Measurements from ENCODE around the gene ARHGAP31.
"Not testable (repeated sequence)": the region's sequence is repeated elsewhere in the genome, so short reads cannot be mapped to it uniquely, and the experiment has no call there.

ARHGAP31 gene

DNA sequence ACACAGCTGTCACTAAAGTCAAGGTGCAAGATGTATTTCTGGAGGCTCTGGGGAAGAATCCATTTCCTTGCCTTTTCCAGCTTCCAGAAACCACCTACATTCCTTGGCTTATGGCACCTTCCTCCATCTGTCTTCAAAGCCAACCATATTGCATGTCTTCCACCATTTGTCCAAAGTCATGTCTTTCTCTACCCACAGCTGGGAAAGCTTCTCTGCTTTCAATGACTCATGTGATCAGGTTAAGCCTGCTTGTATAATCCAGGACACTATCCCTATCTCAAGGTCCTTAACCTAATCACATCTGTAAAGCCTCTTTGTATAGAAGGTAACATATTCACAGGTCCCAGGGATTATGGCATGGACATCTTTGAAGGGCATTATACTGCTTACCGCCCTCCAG is 14.2 kb downstream of the ARHGAP31 start:
- WGBS, 2 experiments (ENCODE audit: insufficient coverage in 2 of 2): 88% methylated on average over 1 of the region's 1 CpG; no CpG with 5 or more reads in 1 of the 2 experiments
- H3K27ac ChIP-seq (ENCODE audit: low read depth, low read length, severe bottlenecking): no peak overlapping the region
- peaks cover 27% of the 10 kb centered on the region for H3K36me3 ChIP-seq (ENCODE audit: control insufficient read depth, insufficient read depth, low read length)
- H3K9me3 ChIP-seq (ENCODE audit: control insufficient read depth, low read length): peaks cover 3% of the 10 kb centered on the region
- peaks cover 43% of the 10 kb centered on the region for H3K4me1 ChIP-seq (ENCODE audit: control insufficient read depth, insufficient read depth, low read length, poor library complexity, severe bottlenecking)
- H3K4me3 ChIP-seq (ENCODE audit: extremely low read depth, insufficient read depth, low read length, poor library complexity, severe bottlenecking): no peak overlapping the region

DNA sequence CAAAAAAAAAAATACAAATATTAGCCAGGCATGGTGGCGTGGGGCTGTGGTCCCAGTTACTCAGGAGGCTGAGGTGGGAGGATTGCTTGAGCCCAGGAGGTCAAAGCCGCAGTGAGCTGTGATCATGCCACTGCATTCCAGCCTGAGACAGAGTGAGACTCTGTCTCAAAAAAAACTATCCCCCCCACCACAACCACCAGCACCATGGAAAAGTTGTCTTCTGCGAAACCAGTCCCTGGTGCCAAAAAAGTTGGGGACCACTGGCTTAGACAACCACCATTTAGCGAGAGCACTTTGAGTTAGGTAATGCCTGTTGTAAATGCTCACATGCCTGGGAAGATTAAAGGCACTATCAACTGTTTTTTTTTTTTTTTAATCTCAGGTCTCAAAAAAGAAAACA is 15.4 kb downstream of the ARHGAP31 start:
- peaks cover 26% of the 10 kb centered on the region for H3K36me3 ChIP-seq (ENCODE audit: control insufficient read depth, insufficient read depth, low read length)
- H3K9me3 ChIP-seq (ENCODE audit: control insufficient read depth, low read length): peaks cover 3% of the 10 kb centered on the region
- H3K4me3 ChIP-seq (ENCODE audit: extremely low read depth, insufficient read depth, low read length, poor library complexity, severe bottlenecking): no peak overlapping the region
- H3K27ac ChIP-seq (ENCODE audit: low read depth, low read length, severe bottlenecking): peak overlapping the region; percentile 52
- peaks cover 32% of the 10 kb centered on the region for H3K4me1 ChIP-seq (ENCODE audit: control insufficient read depth, insufficient read depth, low read length, poor library complexity, severe bottlenecking)
- WGBS, 2 experiments (ENCODE audit: insufficient coverage in 2 of 2): 100% methylated on average over 1 of the region's 4 CpGs

DNA sequence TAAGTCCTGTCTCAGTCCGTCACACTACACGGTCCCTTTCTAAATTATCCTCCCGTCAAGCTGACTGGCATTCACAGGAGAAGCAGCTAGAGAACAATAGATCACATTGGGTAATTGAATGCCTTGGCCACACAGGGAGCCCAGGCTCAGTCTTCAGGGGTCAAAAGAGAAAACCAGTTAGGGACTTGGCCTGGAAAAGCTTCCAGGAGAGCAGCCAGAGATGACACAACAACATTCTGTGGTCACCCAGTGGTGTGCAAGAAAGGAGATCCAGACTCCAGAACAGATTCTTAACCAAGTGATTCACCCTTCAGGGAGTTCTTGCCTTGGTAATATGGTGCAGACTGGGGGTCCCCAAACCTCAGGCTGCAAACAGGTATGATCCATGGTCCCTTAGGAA is 15.9 kb downstream of the ARHGAP31 start:
- WGBS, 2 experiments (ENCODE audit: insufficient coverage in 2 of 2): 81% methylated on average over 3 of the region's 3 CpGs; no CpG with 5 or more reads in 1 of the 2 experiments

DNA sequence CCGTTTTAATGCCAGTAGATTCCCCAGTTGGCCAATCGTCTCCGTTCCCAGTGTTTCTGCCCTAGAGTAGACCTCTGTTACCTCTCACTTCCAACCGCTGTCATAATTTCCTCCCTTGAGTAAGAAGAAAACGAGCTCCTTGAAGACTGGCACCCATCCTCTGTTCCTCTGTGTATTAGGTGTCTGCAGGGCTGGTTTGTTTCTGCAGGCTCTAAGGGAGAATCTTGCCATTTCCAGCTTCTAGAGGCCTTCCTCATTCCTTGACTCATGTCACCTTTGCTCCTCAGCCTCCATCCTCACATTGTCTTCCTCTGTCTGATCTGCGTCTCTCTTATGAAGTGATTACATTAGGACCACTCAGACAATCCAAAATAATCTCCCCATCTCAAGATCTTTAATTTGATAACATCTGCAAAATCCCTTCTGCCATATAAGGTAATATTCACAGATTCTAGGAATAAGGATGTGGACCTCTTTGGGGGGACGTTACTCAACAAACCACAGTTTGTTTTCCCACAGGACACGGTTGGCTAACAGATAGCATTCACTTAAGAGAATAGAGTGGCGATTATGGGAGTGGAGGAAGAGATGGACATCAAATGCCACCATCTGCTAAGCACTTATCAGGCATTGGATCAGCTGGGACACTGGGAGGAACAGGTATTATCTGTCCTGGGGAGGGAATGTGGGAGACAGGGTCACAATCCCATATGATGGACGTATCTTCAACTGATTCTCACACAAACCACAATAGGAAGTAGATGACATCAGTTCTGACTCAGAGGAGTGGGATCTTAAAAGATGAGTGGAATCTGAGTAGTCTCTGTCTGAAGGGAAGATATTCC is 17.1 kb downstream of the ARHGAP31 start:
- Histone ChIP-seq H3K4me3 (ENCODE audit: extremely low read depth, insufficient read depth, low read length, poor library complexity, severe bottlenecking) (no peak overlapping the region), H3K36me3 (ENCODE audit: control insufficient read depth, insufficient read depth, low read length) (peaks cover 23% of the 10 kb centered on the region), H3K9me3 (ENCODE audit: control insufficient read depth, low read length) (peaks cover 3% of the 10 kb centered on the region), H3K4me1 (ENCODE audit: control insufficient read depth, insufficient read depth, low read length, poor library complexity, severe bottlenecking) (peaks cover 32% of the 10 kb centered on the region), H3K27ac (ENCODE audit: low read depth, low read length, severe bottlenecking) (peak overlapping the region; percentile 83)
- WGBS, 2 experiments (ENCODE audit: insufficient coverage in 2 of 2): 83 to 92% methylated on average over 3 to 6 of the region's 10 CpGs

More for the DNA sequence above, 15.9 kb downstream of the ARHGAP31 start:
- H3K4me3 ChIP-seq (ENCODE audit: extremely low read depth, insufficient read depth, low read length, poor library complexity, severe bottlenecking): no peak overlapping the region
- H3K9me3 ChIP-seq (ENCODE audit: control insufficient read depth, low read length): peaks cover 3% of the 10 kb centered on the region
- H3K36me3 ChIP-seq (ENCODE audit: control insufficient read depth, insufficient read depth, low read length): peaks cover 26% of the 10 kb centered on the region
- H3K4me1 ChIP-seq (ENCODE audit: control insufficient read depth, insufficient read depth, low read length, poor library complexity, severe bottlenecking): peaks cover 32% of the 10 kb centered on the region
- H3K27ac ChIP-seq (ENCODE audit: low read depth, low read length, severe bottlenecking): peak overlapping the region; percentile 52

DNA sequence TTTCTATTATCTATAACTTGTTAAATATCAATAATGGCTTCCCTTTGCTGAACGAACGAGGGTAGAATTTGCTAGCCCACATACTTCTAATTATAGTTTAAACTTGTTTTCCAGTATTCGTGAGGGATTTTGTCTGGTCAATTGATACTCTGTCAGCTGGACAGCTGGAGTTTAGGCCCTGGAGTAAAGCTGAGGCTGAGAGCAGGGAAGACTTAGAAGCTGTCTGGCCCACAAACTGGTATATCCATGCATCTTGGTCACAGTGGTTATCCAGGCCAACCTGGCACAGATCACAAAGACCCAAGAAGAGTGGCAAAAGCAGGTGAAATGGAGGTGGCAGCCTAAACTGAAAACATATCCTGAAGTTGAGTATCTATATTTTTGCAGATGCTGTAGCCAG is 19.3 kb downstream of the ARHGAP31 start:
- Histone ChIP-seq H3K4me3 (ENCODE audit: extremely low read depth, insufficient read depth, low read length, poor library complexity, severe bottlenecking) (no peak overlapping the region), H3K4me1 (ENCODE audit: control insufficient read depth, insufficient read depth, low read length, poor library complexity, severe bottlenecking) (peaks cover 29% of the 10 kb centered on the region), H3K36me3 (ENCODE audit: control insufficient read depth, insufficient read depth, low read length) (peaks cover 19% of the 10 kb centered on the region), H3K27ac (ENCODE audit: low read depth, low read length, severe bottlenecking) (no peak overlapping the region), H3K9me3 (ENCODE audit: control insufficient read depth, low read length) (no peaks in the 10 kb centered on the region)
- WGBS, 2 experiments (ENCODE audit: insufficient coverage in 2 of 2): 86% methylated on average over 1 of the region's 3 CpGs; no CpG with 5 or more reads in 1 of the 2 experiments

DNA sequence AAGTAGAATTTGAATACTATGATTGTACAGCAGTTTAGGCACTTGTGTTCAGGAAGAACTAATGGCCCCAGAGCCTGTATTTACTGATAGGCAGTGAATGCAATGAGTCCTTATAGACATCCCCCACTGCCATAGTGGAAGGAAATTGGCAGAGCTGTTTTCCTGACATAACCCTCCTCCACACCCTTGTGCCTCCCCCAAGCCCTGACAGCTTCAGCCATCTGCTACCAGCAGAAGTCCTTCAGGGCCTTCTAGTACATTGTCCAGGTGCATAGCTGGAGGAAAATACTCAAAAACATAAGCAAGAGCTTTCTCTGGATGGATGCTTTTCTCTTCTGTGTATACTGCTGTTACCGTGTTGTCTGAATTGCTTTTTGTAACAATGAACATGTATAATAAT is 20.6 kb downstream of the ARHGAP31 start:
- Histone ChIP-seq H3K9me3 (ENCODE audit: control insufficient read depth, low read length) (no peaks in the 10 kb centered on the region), H3K4me1 (ENCODE audit: control insufficient read depth, insufficient read depth, low read length, poor library complexity, severe bottlenecking) (peaks cover 19% of the 10 kb centered on the region), H3K36me3 (ENCODE audit: control insufficient read depth, insufficient read depth, low read length) (peaks cover 10% of the 10 kb centered on the region), H3K27ac (ENCODE audit: low read depth, low read length, severe bottlenecking) (no peak overlapping the region), H3K4me3 (ENCODE audit: extremely low read depth, insufficient read depth, low read length, poor library complexity, severe bottlenecking) (no peak overlapping the region)
- no CpG with 5 or more reads among the region's 1 CpG for WGBS, 2 experiments (ENCODE audit: insufficient coverage in 2 of 2)

DNA sequence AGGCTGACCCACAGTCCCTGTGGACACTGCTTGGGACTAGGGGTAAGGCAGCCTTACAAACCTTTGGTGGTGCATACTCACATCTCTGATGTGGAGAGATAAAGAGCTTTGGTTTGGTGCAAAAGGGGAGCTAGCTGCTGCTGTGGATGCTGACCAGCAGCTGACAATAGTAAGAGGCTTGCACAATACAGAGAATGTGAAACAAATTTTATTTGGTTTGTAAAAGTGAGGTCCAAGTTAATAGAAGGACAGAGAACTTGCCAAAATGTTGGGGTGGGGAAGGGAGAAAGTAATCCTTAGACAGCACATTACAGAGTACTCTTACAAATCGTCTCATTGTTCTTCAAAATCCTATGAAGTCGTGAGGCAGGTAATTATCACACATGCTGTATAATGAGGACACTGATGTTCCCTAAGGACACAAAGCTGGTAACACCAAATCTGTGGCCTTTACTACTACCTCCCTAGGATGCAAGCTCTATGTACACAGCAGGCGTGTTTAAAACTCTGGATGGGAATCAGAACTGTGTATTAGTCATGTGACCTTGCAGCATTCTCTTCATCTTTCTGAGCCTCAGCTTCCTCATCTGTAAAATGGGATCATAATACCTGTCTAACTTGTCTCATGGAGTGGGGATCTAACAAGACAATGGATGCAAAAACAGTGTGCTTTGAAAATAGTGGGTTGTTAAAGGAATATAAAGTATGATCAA is 21.6 kb downstream of the ARHGAP31 start:
- Histone ChIP-seq H3K36me3 (ENCODE audit: control insufficient read depth, insufficient read depth, low read length) (peaks cover 10% of the 10 kb centered on the region), H3K4me1 (ENCODE audit: control insufficient read depth, insufficient read depth, low read length, poor library complexity, severe bottlenecking) (peaks cover 12% of the 10 kb centered on the region), H3K27ac (ENCODE audit: low read depth, low read length, severe bottlenecking) (no peak overlapping the region), H3K4me3 (ENCODE audit: extremely low read depth, insufficient read depth, low read length, poor library complexity, severe bottlenecking) (no peak overlapping the region), H3K9me3 (ENCODE audit: control insufficient read depth, low read length) (no peaks in the 10 kb centered on the region)
- 88% methylated on average over 3 of the region's 3 CpGs; no CpG with 5 or more reads in 1 of the 2 experiments for WGBS, 2 experiments (ENCODE audit: insufficient coverage in 2 of 2)

DNA sequence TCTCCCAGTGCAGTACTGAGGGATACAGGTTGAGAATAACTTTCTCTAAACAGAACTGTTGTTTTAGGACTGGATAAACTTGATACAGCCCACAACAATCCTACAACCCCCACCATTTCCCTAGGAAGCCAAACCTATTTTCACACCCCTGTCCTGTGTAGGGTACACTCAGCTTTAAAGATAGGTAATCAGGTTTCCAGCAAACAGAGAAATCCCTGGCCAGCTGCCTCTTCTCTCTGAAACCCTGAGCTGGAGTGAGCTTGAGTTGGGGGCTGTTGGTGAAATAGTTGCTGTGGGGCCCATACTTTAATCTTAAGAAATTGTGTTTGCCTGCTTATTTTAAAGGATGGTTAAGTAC is 22.1 kb downstream of the ARHGAP31 start:
- no peaks in the 10 kb centered on the region for H3K9me3 ChIP-seq (ENCODE audit: control insufficient read depth, low read length)
- peaks cover 6% of the 10 kb centered on the region for H3K4me1 ChIP-seq (ENCODE audit: control insufficient read depth, insufficient read depth, low read length, poor library complexity, severe bottlenecking)
- no peak overlapping the region for H3K27ac ChIP-seq (ENCODE audit: low read depth, low read length, severe bottlenecking)
- no peak overlapping the region for H3K4me3 ChIP-seq (ENCODE audit: extremely low read depth, insufficient read depth, low read length, poor library complexity, severe bottlenecking)
- peaks cover 10% of the 10 kb centered on the region for H3K36me3 ChIP-seq (ENCODE audit: control insufficient read depth, insufficient read depth, low read length)

DNA sequence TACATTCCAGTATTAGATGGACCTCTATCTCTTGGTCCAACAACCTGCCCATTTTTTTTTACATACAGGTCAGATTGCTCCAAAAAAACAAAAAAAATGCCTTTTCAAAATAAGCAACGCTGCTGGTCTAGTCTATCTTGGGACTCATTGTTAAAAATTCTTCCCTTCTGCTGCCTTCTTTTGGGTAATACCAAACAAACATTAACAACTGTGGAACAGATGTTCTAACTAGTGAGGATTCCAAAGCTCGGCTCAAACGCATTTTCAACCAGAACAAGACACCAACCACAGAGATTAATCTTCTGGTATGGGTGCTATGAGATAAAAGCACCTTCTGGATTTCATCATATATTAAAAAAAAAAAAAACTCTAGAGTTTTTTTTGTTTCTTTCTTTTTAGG is 24.7 kb downstream of the ARHGAP31 start:
- Histone ChIP-seq H3K27ac (ENCODE audit: low read depth, low read length, severe bottlenecking) (no peak overlapping the region), H3K9me3 (ENCODE audit: control insufficient read depth, low read length) (no peaks in the 10 kb centered on the region), H3K36me3 (ENCODE audit: control insufficient read depth, insufficient read depth, low read length) (peaks cover 8% of the 10 kb centered on the region), H3K4me3 (ENCODE audit: extremely low read depth, insufficient read depth, low read length, poor library complexity, severe bottlenecking) (no peak overlapping the region), H3K4me1 (ENCODE audit: control insufficient read depth, insufficient read depth, low read length, poor library complexity, severe bottlenecking) (peaks cover 10% of the 10 kb centered on the region)
- WGBS, 2 experiments (ENCODE audit: insufficient coverage in 2 of 2): 100% methylated on average over 1 of the region's 3 CpGs; no CpG with 5 or more reads in 1 of the 2 experiments

DNA sequence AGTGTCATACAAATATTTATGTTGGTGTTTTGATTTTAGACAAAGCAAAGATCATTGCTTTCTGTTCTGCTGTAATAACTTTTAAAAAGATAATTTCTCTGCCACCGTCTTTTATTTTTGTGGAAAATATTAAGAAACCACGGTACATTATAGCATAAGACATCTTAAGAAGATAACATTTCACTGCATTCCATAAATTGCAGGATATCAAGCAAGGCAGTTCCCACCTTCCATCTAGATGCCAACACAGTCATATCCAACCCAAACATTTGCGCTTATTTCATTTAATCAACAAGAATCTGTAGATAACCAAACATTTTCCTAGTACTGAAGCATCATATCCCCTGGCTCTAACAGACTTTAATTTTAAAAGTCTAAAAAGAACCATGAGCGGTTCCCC is 25.1 kb downstream of the ARHGAP31 start:
- Histone ChIP-seq H3K36me3 (ENCODE audit: control insufficient read depth, insufficient read depth, low read length) (peaks cover 6% of the 10 kb centered on the region), H3K9me3 (ENCODE audit: control insufficient read depth, low read length) (no peaks in the 10 kb centered on the region), H3K4me3 (ENCODE audit: extremely low read depth, insufficient read depth, low read length, poor library complexity, severe bottlenecking) (no peak overlapping the region), H3K4me1 (ENCODE audit: control insufficient read depth, insufficient read depth, low read length, poor library complexity, severe bottlenecking) (peaks cover 12% of the 10 kb centered on the region), H3K27ac (ENCODE audit: low read depth, low read length, severe bottlenecking) (no peak overlapping the region)
- 80 to 100% methylated on average over 1 of the region's 4 CpGs for WGBS, 2 experiments (ENCODE audit: insufficient coverage in 2 of 2)

DNA sequence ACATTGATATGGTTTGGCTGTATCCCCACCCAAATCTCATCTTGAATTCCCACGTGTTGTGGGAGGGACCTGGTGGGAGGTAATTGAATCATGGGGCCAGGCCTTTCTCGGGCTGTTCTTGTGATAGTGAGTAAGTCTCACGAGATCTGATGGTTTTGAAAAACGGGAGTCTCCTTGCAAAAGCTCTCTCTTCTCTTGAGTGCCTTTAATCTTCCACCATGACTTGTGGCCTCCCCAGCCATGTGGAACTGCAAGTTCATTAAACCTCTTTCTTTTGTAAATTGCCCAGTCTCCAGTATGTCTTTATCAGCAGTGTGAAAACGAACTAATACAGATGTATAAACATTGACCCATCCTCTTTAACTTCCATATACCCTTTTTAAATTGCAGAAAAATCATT is 26.6 kb downstream of the ARHGAP31 start:
- WGBS, 2 experiments (ENCODE audit: insufficient coverage in 2 of 2): 86 to 100% methylated on average over 3 to 4 of the region's 5 CpGs
- not testable (repeated sequence) for H3K27ac ChIP-seq (ENCODE audit: low read depth, low read length, severe bottlenecking)

More for the DNA sequence above, 26.6 kb downstream of the ARHGAP31 start:
- H3K4me3 ChIP-seq (ENCODE audit: extremely low read depth, insufficient read depth, low read length, poor library complexity, severe bottlenecking); H3K9me3 ChIP-seq (ENCODE audit: control insufficient read depth, low read length); H3K36me3 ChIP-seq (ENCODE audit: control insufficient read depth, insufficient read depth, low read length): not testable (repeated sequence)
- peaks cover 16% of the 10 kb centered on the region for H3K4me1 ChIP-seq (ENCODE audit: control insufficient read depth, insufficient read depth, low read length, poor library complexity, severe bottlenecking)

Measured in mesodermal cell (in vitro differentiated cells).